ENCODE data around the gene EFCAB6. TPM values are rescaled to one million over a fixed set of nuclear protein-coding genes. Genes with fewer than 3 reads are reported as not detected.

EFCAB6 gene
- total RNA-seq, 1 experiment from 2014 or later = not detected

- CTCF ChIA-PET = no interaction called here
- H3K27ac Mint-ChIP-seq (ENCODE audit: unreplicated experiment) = no peak overlapping the region
- no peaks in the 10 kb centered on the region for H3K4me1 Mint-ChIP-seq (ENCODE audit: low read depth, unreplicated experiment)
- no peaks in the 10 kb centered on the region for H3K4me1 ChIP-seq
- no peak for DNase-seq
- no peaks in the 10 kb centered on the region for H3K27me3 ChIP-seq (replicated peaks; ENCODE audit: control insufficient read depth, insufficient read depth, low read length)
- POLR2A ChIA-PET = no interaction called here
- no peaks in the 10 kb centered on the region for H3K36me3 ChIP-seq (ENCODE audit: control insufficient read depth, insufficient read depth, low read length)
- no TSS peak for BruUV-seq (replicated peaks)
- TF ChIP-seq CTCF (IDR thresholded peaks at IDR 0.05; ENCODE audit: insufficient read depth in 1 of 2, low read depth in 1 of 2, low read length in 1 of 2, severe bottlenecking in 1 of 2, unreplicated experiment in 1 of 2) = no peak
- no peak overlapping the region for H3K4me3 ChIP-seq (ENCODE audit: low read depth, low read length)
- no peaks in the 10 kb centered on the region for H3K9me3 ChIP-seq
- H3K4me3 Mint-ChIP-seq (ENCODE audit: unreplicated experiment) = no peak overlapping the region
- intact Hi-C loops (cut with micrococcal nuclease; ENCODE audit: unreplicated experiment) = no loop called here
- H3K36me3 Mint-ChIP-seq (ENCODE audit: insufficient read depth, unreplicated experiment) = no peaks in the 10 kb centered on the region
- H3K9me3 Mint-ChIP-seq (ENCODE audit: unreplicated experiment) = peaks cover 6% of the 10 kb centered on the region
- H3K27me3 Mint-ChIP-seq (ENCODE audit: insufficient read depth, unreplicated experiment) = peaks cover 20% of the 10 kb centered on the region
Observed at GRCh38 chr22:43711681-43712080, 100.4 kb downstream of the EFCAB6 start.

DNA sequence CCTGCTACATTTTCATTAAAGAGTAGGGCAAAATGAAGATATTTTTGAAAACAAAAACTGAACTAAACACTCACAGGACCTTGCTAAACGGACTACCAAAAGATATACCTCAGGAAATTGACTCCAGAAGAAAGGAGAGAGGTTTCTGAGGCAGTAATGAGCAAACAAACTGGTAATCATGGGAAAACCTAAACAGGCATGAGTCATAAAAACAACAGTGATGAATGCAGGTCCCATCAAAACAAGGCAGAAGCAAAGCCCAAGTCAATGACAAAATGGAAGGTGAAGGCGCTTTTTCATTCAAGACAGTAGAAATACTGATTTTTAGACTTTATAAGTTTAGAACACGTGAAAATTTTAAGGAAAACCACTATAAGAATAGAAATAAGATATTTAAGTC is 104.5 kb downstream of the EFCAB6 start:
- Mint-ChIP-seq H3K27ac (ENCODE audit: unreplicated experiment) (no peak overlapping the region), H3K9me3 (ENCODE audit: unreplicated experiment) (peaks cover 19% of the 10 kb centered on the region), H3K4me1 (ENCODE audit: low read depth, unreplicated experiment) (no peaks in the 10 kb centered on the region), H3K4me3 (ENCODE audit: unreplicated experiment) (no peak overlapping the region), H3K36me3 (ENCODE audit: insufficient read depth, unreplicated experiment) (no peaks in the 10 kb centered on the region), H3K27me3 (ENCODE audit: insufficient read depth, unreplicated experiment) (peaks cover 14% of the 10 kb centered on the region)
- POLR2A ChIA-PET = no interaction called here
- H3K4me1 ChIP-seq = no peaks in the 10 kb centered on the region
- DNase-seq = no peak
- no TSS peak for BruUV-seq (replicated peaks)
- no peak overlapping the region for H3K4me3 ChIP-seq (ENCODE audit: low read depth, low read length)
- H3K9me3 ChIP-seq = no peaks in the 10 kb centered on the region; the same call in none of the 2 replicates
- intact Hi-C loops (cut with micrococcal nuclease; ENCODE audit: unreplicated experiment) = no loop called here
- no peak for TF ChIP-seq CTCF (IDR thresholded peaks at IDR 0.05; ENCODE audit: insufficient read depth in 1 of 2, low read depth in 1 of 2, low read length in 1 of 2, severe bottlenecking in 1 of 2, unreplicated experiment in 1 of 2)
- H3K27me3 ChIP-seq (replicated peaks; ENCODE audit: control insufficient read depth, insufficient read depth, low read length) = no peaks in the 10 kb centered on the region
- H3K36me3 ChIP-seq (ENCODE audit: control insufficient read depth, insufficient read depth, low read length) = no peaks in the 10 kb centered on the region
- CTCF ChIA-PET = no interaction called here

DNA sequence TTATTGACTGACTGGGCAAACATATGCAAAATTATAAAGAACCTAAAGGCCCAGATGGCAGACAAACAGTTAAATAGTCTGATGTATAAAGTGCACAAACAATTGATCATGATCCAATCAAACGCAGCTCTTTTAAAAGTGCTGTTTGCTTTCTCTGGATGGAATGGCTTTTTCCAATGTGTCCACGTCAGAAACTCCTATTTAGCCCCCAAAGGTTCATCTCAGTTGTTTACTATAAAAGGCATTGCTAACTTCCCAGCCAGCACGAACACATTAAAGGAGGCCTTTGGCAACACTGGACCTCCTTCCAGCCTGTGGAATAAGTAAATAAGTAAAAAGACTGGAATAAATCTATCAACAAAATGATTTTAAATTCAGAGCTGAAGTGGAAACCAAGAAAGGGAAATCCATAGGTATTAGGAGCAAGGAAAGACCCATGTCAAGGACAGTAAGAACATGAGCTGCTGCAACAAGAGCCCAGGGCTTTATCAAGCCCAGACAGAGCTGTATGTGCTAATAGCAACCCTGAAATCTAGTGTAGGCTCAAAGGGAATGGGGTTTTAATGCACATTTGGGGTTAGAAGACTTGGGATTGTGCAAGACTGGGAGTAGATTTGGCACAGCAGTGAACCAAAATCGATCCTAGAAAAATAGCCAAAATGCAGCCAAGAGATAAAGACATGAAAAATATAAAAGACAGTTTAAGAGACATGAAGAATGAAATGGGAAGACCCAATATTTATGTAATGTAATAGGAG is 105.4 kb downstream of the EFCAB6 start:
- Histone ChIP-seq H3K36me3 (ENCODE audit: control insufficient read depth, insufficient read depth, low read length) (no peaks in the 10 kb centered on the region), H3K4me1 (no peaks in the 10 kb centered on the region), H3K4me3 (ENCODE audit: low read depth, low read length) (no peak overlapping the region), H3K27me3 (replicated peaks; ENCODE audit: control insufficient read depth, insufficient read depth, low read length) (no peaks in the 10 kb centered on the region), H3K9me3 (no peaks in the 10 kb centered on the region; the same call in none of the 2 replicates)
- intact Hi-C loops (cut with micrococcal nuclease; ENCODE audit: unreplicated experiment) = no loop called here
- Mint-ChIP-seq H3K27me3 (ENCODE audit: insufficient read depth, unreplicated experiment) (peaks cover 14% of the 10 kb centered on the region), H3K27ac (ENCODE audit: unreplicated experiment) (no peak overlapping the region), H3K36me3 (ENCODE audit: insufficient read depth, unreplicated experiment) (no peaks in the 10 kb centered on the region), H3K9me3 (ENCODE audit: unreplicated experiment) (peaks cover 19% of the 10 kb centered on the region), H3K4me1 (ENCODE audit: low read depth, unreplicated experiment) (no peaks in the 10 kb centered on the region), H3K4me3 (ENCODE audit: unreplicated experiment) (no peak overlapping the region)
- no TSS peak for BruUV-seq (replicated peaks)
- CTCF ChIA-PET = no interaction called here
- POLR2A ChIA-PET = no interaction called here
- no peak for DNase-seq
- TF ChIP-seq CTCF (IDR thresholded peaks at IDR 0.05; ENCODE audit: insufficient read depth in 1 of 2, low read depth in 1 of 2, low read length in 1 of 2, severe bottlenecking in 1 of 2, unreplicated experiment in 1 of 2) = no peak

Measured in Caco-2 (cell line).